Epidermal melanocyte (primary cell): Measurements from ENCODE around the gene APP.

Experiments
- DNase-seq: peaks from one replicate; pipeline ENCODE4 v3.0.0; 2011; ENCODE audit warnings: low spot score; ENCODE audit not compliant: insufficient read length

APP gene

DNA sequence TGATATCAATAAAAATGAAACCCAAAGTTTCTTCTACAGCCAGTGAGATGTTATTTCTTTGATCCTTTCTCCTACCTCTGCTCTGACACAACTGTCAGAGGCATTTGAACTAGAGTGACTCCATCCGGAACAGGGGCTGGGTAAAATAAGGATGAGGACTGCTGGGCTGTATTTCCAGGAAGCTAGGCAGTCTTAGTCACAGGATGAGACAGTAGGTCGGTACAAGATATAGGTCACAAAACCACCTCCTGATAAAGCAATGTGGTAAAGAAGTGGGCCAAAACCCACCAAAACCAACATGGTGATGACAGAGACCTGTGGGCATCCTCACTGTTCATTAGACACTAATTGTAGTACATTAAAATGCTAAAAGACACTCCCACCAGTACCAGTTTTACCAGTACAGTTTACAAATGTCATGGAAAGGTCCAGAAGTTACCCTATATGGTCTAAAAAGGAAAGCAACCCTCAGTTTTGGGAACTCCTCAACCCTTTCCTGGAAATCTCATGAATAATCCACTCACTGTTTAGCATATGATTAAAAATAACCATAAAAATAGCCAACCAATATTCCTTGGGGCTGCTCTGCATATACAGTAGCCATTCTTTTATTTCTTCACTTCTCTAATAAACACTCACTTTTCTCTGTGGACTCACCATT lies 339.1 kb downstream of the APP start:
- no peak for DNase-seq
